Transverse colon (tissue), 4 donors: ENCODE measurements around the gene EFCAB11.

Experiments used
- CTCF ChIP-seq, 5 experiments: fragments of 200-600 bp in 3 of 5; fragments of 450-650 bp in 2 of 5; sonication (generic) in 3 of 5; IDR thresholded peaks; 1 replicate in 2 of 5; 2 replicates in 3 of 5; pipeline ENCODE4 v1.5.1; 2016 to 2017; ENCODE audit warnings: antibody characterized with exemption in 5 of 5, inconsistent platforms in 3 of 5, mild to moderate bottlenecking in 2 of 5, moderate library complexity in 1 of 5
- POLR2A ChIP-seq: fragments of 450-650 bp; IDR thresholded peaks from one replicate; pipeline ENCODE4 v1.6.1; 2016; ENCODE audit warnings: antibody characterized with exemption, mild to moderate bottlenecking, moderate library complexity
- POLR2AphosphoS5 ChIP-seq, 3 donors: sonication (generic); formaldehyde crosslinking; IDR thresholded peaks; one replicate each; pipeline ENCODE4 v1.6.1; 2016; ENCODE audit warnings: antibody characterized with exemption in 3 of 3

- TF ChIP-seq CTCF (IDR thresholded peaks at IDR 0.05): no peak
- no peak for TF ChIP-seq POLR2A
- no peak for TF ChIP-seq POLR2AphosphoS5 (IDR thresholded peaks at IDR 0.05)
These were observed 51.6 kb downstream of the EFCAB11 start for GRCh38 chr14:89902881-89903280.
